CD14-positive monocyte (primary cell): ENCODE measurements around the gene TPK1. TPM values are rescaled to one million over a fixed set of nuclear protein-coding genes. Genes with fewer than 3 reads are reported as not detected.

Source experiments
- DNase-seq, 3 donors: peaks; one replicate each; pipeline ENCODE4 v3.0.0-alpha.2; 2011 to 2022
- H2AFZ ChIP-seq: 2 replicates; pipeline ENCODE4 v1.6.0; 2012; ENCODE audit warnings: mild to moderate bottlenecking, low read depth, low read length, inconsistent platforms; ENCODE audit not compliant: insufficient read depth, poor library complexity, severe bottlenecking
- H3K27ac ChIP-seq, 2 donors: 1 replicate in 1 of 2; 2 replicates in 1 of 2; pipeline ENCODE4 v1.5.1; 2012 to 2013; ENCODE audit warnings: low read length in 2 of 2, control low read depth in 1 of 2, inconsistent platforms in 1 of 2, low read depth in 1 of 2, mild to moderate bottlenecking in 1 of 2
- H3K27me3 ChIP-seq, 2 donors: one replicate each; pipeline versions ENCODE4 v1.6.0 to v1.6.1; 2011 to 2013; ENCODE audit warnings: low read length in 2 of 2; ENCODE audit not compliant: control insufficient read depth in 2 of 2, insufficient read depth in 2 of 2
- H3K36me3 ChIP-seq, 2 donors: replicated peaks in 1 of 2; 1 replicate in 1 of 2; 2 replicates in 1 of 2; pipeline versions ENCODE4 v1.5.1 to v1.6.1; 2012 to 2013; ENCODE audit warnings: low read length in 2 of 2, control low read depth in 1 of 2, inconsistent platforms in 1 of 2, mild to moderate bottlenecking in 1 of 2; ENCODE audit not compliant: insufficient read depth in 2 of 2, control insufficient read depth in 1 of 2
- H3K4me1 ChIP-seq, 2 donors: 1 replicate in 1 of 2; 2 replicates in 1 of 2; pipeline versions ENCODE4 v1.5.1 to v1.6.1; 2012 to 2013; ENCODE audit warnings: low read length in 2 of 2, control low read depth in 1 of 2, inconsistent platforms in 1 of 2, mild to moderate bottlenecking in 1 of 2, moderate library complexity in 1 of 2; ENCODE audit not compliant: insufficient read depth in 2 of 2, control insufficient read depth in 1 of 2
- H3K4me2 ChIP-seq: replicated peaks from 2 replicates; pipeline ENCODE3; 2012; ENCODE audit warnings: low read length, moderate library complexity, mild to moderate bottlenecking; ENCODE audit not compliant: poor library complexity, severe bottlenecking; ENCODE audit errors: extremely low read depth
- H3K4me3 ChIP-seq, 3 experiments: fragments of 200-600 bp in 1 of 3; sonication (generic) in 1 of 3; replicated peaks in 1 of 3; 1 replicate in 2 of 3; 2 replicates in 1 of 3; pipeline ENCODE4 v1.5.1; 2011 to 2013; ENCODE audit warnings: low read length in 3 of 3, mild to moderate bottlenecking in 3 of 3, control low read depth in 2 of 3, low read depth in 2 of 3, inconsistent platforms in 1 of 3, moderate library complexity in 1 of 3
- H3K79me2 ChIP-seq: 2 replicates; pipeline ENCODE4 v1.6.0; 2012; ENCODE audit warnings: mild to moderate bottlenecking, control low read depth, inconsistent platforms, low read length, moderate library complexity; ENCODE audit not compliant: insufficient read depth
- H3K9ac ChIP-seq: 2 replicates; pipeline ENCODE4 v1.6.0; 2017; ENCODE audit warnings: low read length, mild to moderate bottlenecking; ENCODE audit not compliant: insufficient read depth, poor library complexity, severe bottlenecking
- H3K9me3 ChIP-seq, 2 donors: replicated peaks in 1 of 2; 1 replicate in 1 of 2; 2 replicates in 1 of 2; pipeline versions ENCODE4 v1.5.1 to v1.6.1; 2012 to 2013; ENCODE audit warnings: low read length in 2 of 2, control low read depth in 1 of 2; ENCODE audit not compliant: control insufficient read depth in 1 of 2, insufficient read depth in 1 of 2
- H4K20me1 ChIP-seq: 2 replicates; pipeline ENCODE4 v1.6.0; 2012; ENCODE audit warnings: mild to moderate bottlenecking, low read length, control low read depth, moderate library complexity; ENCODE audit not compliant: insufficient read depth
- H3K27ac Mint-ChIP-seq, 7 donors: one replicate each; pipeline ENCODE4 v1.8.0; 2020; ENCODE audit warnings: mild to moderate bottlenecking in 7 of 7, mixed read lengths in 7 of 7, moderate library complexity in 6 of 7, inconsistent platforms in 2 of 7
- H3K27me3 Mint-ChIP-seq, 3 donors: one replicate each; pipeline ENCODE4 v1.8.0; 2021 to 2022; ENCODE audit warnings: low read depth in 3 of 3, mild to moderate bottlenecking in 3 of 3, mixed read lengths in 3 of 3, moderate library complexity in 3 of 3, inconsistent platforms in 1 of 3
- H3K36me3 Mint-ChIP-seq, 2 donors: one replicate each; pipeline ENCODE4 v1.8.0; 2020; ENCODE audit warnings: mixed read lengths in 2 of 2, inconsistent platforms in 1 of 2, mild to moderate bottlenecking in 1 of 2
- H3K4me1 Mint-ChIP-seq: one replicate; pipeline ENCODE4 v1.8.0; 2020; ENCODE audit warnings: mild to moderate bottlenecking, mixed read lengths
- H3K4me3 Mint-ChIP-seq, 2 donors: one replicate each; pipeline ENCODE4 v1.8.0; 2020; ENCODE audit warnings: mild to moderate bottlenecking in 2 of 2, mixed read lengths in 2 of 2, moderate library complexity in 1 of 2
- H3K9me3 Mint-ChIP-seq, 7 donors: one replicate each; pipeline ENCODE4 v1.8.0; 2020 to 2022; ENCODE audit warnings: mixed read lengths in 7 of 7, mild to moderate bottlenecking in 6 of 7, moderate library complexity in 6 of 7, inconsistent platforms in 2 of 7
- WGBS: methylation state at CpG from one replicate; pipeline ENCODE4 v1.1.5; 2013; ENCODE audit warnings: missing lambda C conversion rate; ENCODE audit not compliant: insufficient coverage; 5-methylcytosine and 5-hydroxymethylcytosine counted together
- intact Hi-C, 2 donors: fragments of 100-400 bp; cut with micrococcal nuclease; formaldehyde crosslinking; loops; one replicate each; pipeline versions ENCODE4 v1.15.0 to v1.15.1; 2023
- polyA plus RNA-seq, 3 donors: library from polyadenylated mRNA; depleted of rRNA in 1 of 3; unstranded in 2 of 3; stranded (reverse) in 1 of 3; fragments of 300-500 nt in 2 of 3; fragments of >200 nt in 1 of 3; fragmentation: Illumina TruSeq in 2 of 3; gene quantifications; 1 replicate in 2 of 3; 2 replicates in 1 of 3; pipeline ENCODE4 v1.2.3, GENCODE V29; 2012 to 2021
- TF ChIP-seq, protein P1 (sequence below): fragments of 200-600 bp; IDR thresholded peaks from one replicate; pipeline ENCODE4 v1.8.0; 2022; ENCODE audit warnings: antibody characterized with exemption, mild to moderate bottlenecking

Gene TPK1
- polyA plus RNA-seq, 3 donors, result 18.9 to 33.8 (median 33.1) TPM

DNA sequence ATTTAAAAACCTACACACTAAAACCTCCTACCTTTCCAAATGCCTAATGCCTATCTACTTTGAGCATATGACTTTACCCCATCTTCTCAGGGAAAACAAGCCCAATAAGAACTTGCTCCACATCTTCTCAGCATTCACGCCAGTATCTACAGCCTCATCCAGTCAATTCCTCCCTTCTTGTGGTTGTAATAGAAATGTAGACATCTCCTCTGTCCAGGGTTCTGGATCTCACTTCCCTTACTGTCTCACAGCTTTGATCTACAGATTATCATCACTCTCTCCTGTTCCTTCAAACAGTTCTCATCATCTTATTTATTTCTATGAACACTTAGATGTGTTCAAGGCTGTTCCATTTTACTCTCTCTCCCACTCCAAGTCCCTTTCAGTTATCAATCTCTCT lies 361.9 kb downstream of the TPK1 start:
- no peak overlapping the region for H3K27ac ChIP-seq
- WGBS, result no CpG with 5 or more reads among the region's 1 CpG
- Mint-ChIP-seq H3K27me3 (peaks cover 0 to 1% (median 0%) of the 10 kb centered on the region in 3 donors), H3K9me3 (no peaks in the 10 kb centered on the region), H3K36me3 (no peaks in the 10 kb centered on the region), H3K4me1 (peaks cover 3% of the 10 kb centered on the region), H3K27ac (no peak overlapping the region), H3K4me3 (no peak overlapping the region)
- no peaks in the 10 kb centered on the region for H3K79me2 ChIP-seq
- no peaks in the 10 kb centered on the region for H3K9me3 ChIP-seq
- no peak for DNase-seq
- H2AFZ ChIP-seq, result no peak overlapping the region
- TF ChIP-seq, protein P1, sequence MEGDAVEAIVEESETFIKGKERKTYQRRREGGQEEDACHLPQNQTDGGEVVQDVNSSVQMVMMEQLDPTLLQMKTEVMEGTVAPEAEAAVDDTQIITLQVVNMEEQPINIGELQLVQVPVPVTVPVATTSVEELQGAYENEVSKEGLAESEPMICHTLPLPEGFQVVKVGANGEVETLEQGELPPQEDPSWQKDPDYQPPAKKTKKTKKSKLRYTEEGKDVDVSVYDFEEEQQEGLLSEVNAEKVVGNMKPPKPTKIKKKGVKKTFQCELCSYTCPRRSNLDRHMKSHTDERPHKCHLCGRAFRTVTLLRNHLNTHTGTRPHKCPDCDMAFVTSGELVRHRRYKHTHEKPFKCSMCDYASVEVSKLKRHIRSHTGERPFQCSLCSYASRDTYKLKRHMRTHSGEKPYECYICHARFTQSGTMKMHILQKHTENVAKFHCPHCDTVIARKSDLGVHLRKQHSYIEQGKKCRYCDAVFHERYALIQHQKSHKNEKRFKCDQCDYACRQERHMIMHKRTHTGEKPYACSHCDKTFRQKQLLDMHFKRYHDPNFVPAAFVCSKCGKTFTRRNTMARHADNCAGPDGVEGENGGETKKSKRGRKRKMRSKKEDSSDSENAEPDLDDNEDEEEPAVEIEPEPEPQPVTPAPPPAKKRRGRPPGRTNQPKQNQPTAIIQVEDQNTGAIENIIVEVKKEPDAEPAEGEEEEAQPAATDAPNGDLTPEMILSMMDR, result no peak
- intact Hi-C loops, result no loop called here
- no peaks in the 10 kb centered on the region for H3K27me3 ChIP-seq
- no peaks in the 10 kb centered on the region for H4K20me1 ChIP-seq
- H3K4me2 ChIP-seq, result no peak overlapping the region
- H3K9ac ChIP-seq, result no peak overlapping the region
- H3K36me3 ChIP-seq, result no peaks in the 10 kb centered on the region
- H3K4me1 ChIP-seq, result no peaks in the 10 kb centered on the region
- no peak overlapping the region for H3K4me3 ChIP-seq

DNA sequence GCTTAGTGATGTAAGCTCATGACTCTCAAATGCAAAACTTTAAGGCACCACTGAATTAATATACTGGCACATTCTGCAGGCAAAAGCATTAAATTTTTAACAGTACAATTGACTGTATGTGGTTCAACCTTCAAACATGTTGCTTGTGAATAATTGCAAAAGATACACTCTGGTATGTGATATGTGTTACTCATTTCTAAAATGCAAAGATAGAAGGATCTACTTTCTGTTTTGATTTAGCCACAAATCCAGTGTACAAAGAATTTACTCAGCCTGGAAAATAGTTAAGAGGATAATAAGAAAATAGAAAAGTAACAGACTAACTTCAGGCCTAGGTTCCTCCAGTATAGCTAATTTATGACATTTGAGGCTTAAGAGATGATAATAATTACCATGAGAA lies 365.8 kb downstream of the TPK1 start:
- Mint-ChIP-seq H3K27me3 (peaks cover 0 to 1% (median 0%) of the 10 kb centered on the region in 3 donors), H3K4me1 (peaks cover 3% of the 10 kb centered on the region), H3K27ac (no peak overlapping the region), H3K36me3 (peaks cover 0 to 2% of the 10 kb centered on the region in 2 donors), H3K9me3 (peaks cover 0 to 7% (median 4%) of the 10 kb centered on the region in 7 donors), H3K4me3 (no peak overlapping the region)
- Histone ChIP-seq H3K9me3 (peaks cover 0 to 6% of the 10 kb centered on the region in 2 donors), H4K20me1 (no peaks in the 10 kb centered on the region), H3K9ac (no peak overlapping the region), H3K4me2 (no peak overlapping the region), H3K4me1 (no peaks in the 10 kb centered on the region), H3K27me3 (no peaks in the 10 kb centered on the region), H3K36me3 (no peaks in the 10 kb centered on the region), H3K27ac (no peak overlapping the region), H2AFZ (no peak overlapping the region), H3K4me3 (no peak overlapping the region), H3K79me2 (no peaks in the 10 kb centered on the region)
- no peak for DNase-seq
- intact Hi-C loops, result no loop called here
- TF ChIP-seq, protein P1, result no peak
